ENCODE data around the gene SNRNP35.

Gene SNRNP35

GRCh38 chr12:123513805-123514204 lies 55.9 kb downstream of the SNRNP35 start:
- TF ChIP-seq POLR2AphosphoS5 (IDR thresholded peaks at IDR 0.05; ENCODE audit: low read depth, low read length) (no peak), TAF1 (IDR thresholded peaks at IDR 0.05; ENCODE audit: borderline replicate concordance, insufficient read depth, low read length) (no peak), SIN3A (IDR thresholded peaks at IDR 0.05; ENCODE audit: borderline replicate concordance, insufficient read depth, low read length) (no peak), FOXP2 (optimal IDR thresholded peaks at IDR 0.05; ENCODE audit: borderline replicate concordance, extremely low read depth, extremely low read length, insufficient read depth) (no peak)
- TF ChIP-seq, protein P1, sequence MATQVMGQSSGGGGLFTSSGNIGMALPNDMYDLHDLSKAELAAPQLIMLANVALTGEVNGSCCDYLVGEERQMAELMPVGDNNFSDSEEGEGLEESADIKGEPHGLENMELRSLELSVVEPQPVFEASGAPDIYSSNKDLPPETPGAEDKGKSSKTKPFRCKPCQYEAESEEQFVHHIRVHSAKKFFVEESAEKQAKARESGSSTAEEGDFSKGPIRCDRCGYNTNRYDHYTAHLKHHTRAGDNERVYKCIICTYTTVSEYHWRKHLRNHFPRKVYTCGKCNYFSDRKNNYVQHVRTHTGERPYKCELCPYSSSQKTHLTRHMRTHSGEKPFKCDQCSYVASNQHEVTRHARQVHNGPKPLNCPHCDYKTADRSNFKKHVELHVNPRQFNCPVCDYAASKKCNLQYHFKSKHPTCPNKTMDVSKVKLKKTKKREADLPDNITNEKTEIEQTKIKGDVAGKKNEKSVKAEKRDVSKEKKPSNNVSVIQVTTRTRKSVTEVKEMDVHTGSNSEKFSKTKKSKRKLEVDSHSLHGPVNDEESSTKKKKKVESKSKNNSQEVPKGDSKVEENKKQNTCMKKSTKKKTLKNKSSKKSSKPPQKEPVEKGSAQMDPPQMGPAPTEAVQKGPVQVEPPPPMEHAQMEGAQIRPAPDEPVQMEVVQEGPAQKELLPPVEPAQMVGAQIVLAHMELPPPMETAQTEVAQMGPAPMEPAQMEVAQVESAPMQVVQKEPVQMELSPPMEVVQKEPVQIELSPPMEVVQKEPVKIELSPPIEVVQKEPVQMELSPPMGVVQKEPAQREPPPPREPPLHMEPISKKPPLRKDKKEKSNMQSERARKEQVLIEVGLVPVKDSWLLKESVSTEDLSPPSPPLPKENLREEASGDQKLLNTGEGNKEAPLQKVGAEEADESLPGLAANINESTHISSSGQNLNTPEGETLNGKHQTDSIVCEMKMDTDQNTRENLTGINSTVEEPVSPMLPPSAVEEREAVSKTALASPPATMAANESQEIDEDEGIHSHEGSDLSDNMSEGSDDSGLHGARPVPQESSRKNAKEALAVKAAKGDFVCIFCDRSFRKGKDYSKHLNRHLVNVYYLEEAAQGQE (IDR thresholded peaks at IDR 0.05; ENCODE audit: insufficient read depth in 1 of 2, low read depth in 2 of 2, low read length in 2 of 2), result no peak

DNA sequence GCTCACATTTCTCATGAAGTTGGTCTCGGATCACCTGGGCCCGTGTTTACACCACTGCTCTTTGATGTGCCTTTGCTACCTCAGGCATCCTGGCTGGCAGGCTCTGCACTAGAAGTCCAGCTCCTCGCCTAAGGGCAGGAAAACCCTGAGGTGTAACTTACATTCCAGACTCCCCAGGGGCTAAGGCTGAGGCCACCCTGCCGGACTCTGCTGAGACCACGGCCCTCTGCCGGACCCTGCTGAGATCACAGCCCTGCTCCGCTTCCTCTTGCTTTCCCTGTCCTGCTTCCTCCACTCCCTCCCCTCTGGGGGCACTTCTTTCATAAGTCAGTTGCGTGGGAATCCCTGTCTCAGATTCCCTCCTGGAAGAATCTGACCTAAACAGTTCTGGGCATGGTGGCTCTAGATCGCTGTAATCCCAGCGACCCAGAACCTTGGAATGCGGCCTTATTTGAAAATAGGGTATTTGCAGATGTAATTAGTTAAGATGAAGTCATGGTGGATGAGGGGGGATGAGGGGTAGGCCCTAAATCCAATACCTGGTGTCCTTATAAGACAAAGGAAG lies 58.4 kb downstream of the SNRNP35 start:
- TF ChIP-seq POLR2AphosphoS5 (IDR thresholded peaks at IDR 0.05; ENCODE audit: low read depth, low read length), result no peak
- TF ChIP-seq TAF1 (IDR thresholded peaks at IDR 0.05; ENCODE audit: borderline replicate concordance, insufficient read depth, low read length), result no peak
- TF ChIP-seq SIN3A (IDR thresholded peaks at IDR 0.05; ENCODE audit: borderline replicate concordance, insufficient read depth, low read length), result no peak
- no peak for TF ChIP-seq FOXP2 (optimal IDR thresholded peaks at IDR 0.05; ENCODE audit: borderline replicate concordance, extremely low read depth, extremely low read length, insufficient read depth)
- TF ChIP-seq, protein P1 (IDR thresholded peaks at IDR 0.05; ENCODE audit: insufficient read depth in 1 of 2, low read depth in 2 of 2, low read length in 2 of 2), result no peak
